Mesodermal cell (in vitro differentiated cells): ENCODE measurements around the gene COL8A1.
A peak's percentile ranks its signal among the peaks of the same experiment; 100 is the strongest.

Experiments
- H3K27ac ChIP-seq: 2 replicates; pipeline ENCODE4 v1.7.0; 2013; ENCODE audit warnings: mild to moderate bottlenecking, low read depth, low read length, moderate library complexity; ENCODE audit not compliant: severe bottlenecking
- H3K36me3 ChIP-seq: 2 replicates; pipeline ENCODE4 v1.7.1; 2013; ENCODE audit warnings: mild to moderate bottlenecking, low read length, moderate library complexity; ENCODE audit not compliant: control insufficient read depth, insufficient read depth
- H3K4me1 ChIP-seq: one replicate; pipeline ENCODE4 v1.7.1; 2013; ENCODE audit warnings: mild to moderate bottlenecking, low read length; ENCODE audit not compliant: insufficient read depth, control insufficient read depth, poor library complexity, severe bottlenecking
- H3K4me3 ChIP-seq: 2 replicates; pipeline ENCODE4 v1.7.0; 2013; ENCODE audit warnings: low read length, control low read depth, mild to moderate bottlenecking; ENCODE audit not compliant: insufficient read depth, poor library complexity, severe bottlenecking; ENCODE audit errors: extremely low read depth
- H3K9me3 ChIP-seq: 2 replicates; pipeline ENCODE4 v1.7.1; 2013; ENCODE audit warnings: mild to moderate bottlenecking, low read length, moderate library complexity; ENCODE audit not compliant: control insufficient read depth
- WGBS, 2 experiments: methylation state at CpG; one replicate each; pipeline ENCODE4 v1.1.5; 2013; ENCODE audit warnings: missing lambda C conversion rate in 2 of 2; ENCODE audit not compliant: insufficient coverage in 2 of 2; 5-methylcytosine and 5-hydroxymethylcytosine counted together

Gene COL8A1

DNA sequence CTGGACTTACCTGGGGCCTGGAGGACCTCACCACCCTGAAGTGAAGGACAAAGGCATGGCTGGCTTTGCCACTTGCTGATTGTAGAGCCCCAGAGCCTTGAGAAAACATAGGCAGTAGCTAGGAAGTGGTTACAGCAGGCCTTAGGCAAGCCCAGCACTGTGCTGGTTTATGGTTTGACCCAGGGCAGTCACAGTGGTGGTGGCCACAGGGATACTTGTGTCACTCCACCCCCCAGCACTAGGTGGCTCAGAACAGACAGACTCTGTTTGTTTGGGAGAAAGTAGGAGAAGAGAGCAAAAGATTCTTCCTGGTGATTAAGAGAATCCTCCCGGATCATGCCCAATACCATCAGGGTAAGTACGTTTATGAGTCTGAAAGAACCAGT, 13.2 kb upstream of the COL8A1 start:
- Histone ChIP-seq H3K4me3 (no peak overlapping the region), H3K36me3 (no peaks in the 10 kb centered on the region), H3K4me1 (peaks cover 5% of the 10 kb centered on the region), H3K9me3 (no peaks in the 10 kb centered on the region), H3K27ac (no peak overlapping the region)
- WGBS, 2 experiments, result 86% methylated on average over 2 of the region's 2 CpGs; no CpG with 5 or more reads in 1 of the 2 experiments

GRCh38 chr3:99625643-99626416, 12.6 kb upstream of the COL8A1 start:
- 100% methylated on average over 1 of the region's 4 CpGs; no CpG with 5 or more reads in 1 of the 2 experiments for WGBS, 2 experiments
- Histone ChIP-seq H3K4me3 (no peak overlapping the region), H3K9me3 (no peaks in the 10 kb centered on the region), H3K27ac (no peak overlapping the region), H3K4me1 (peaks cover 5% of the 10 kb centered on the region), H3K36me3 (no peaks in the 10 kb centered on the region)

- peaks cover 5% of the 10 kb centered on the region for H3K4me1 ChIP-seq
- H3K27ac ChIP-seq, result no peak overlapping the region
- no peaks in the 10 kb centered on the region for H3K36me3 ChIP-seq
- no peaks in the 10 kb centered on the region for H3K9me3 ChIP-seq
- no peak overlapping the region for H3K4me3 ChIP-seq
- WGBS, 2 experiments, result no CpG with 5 or more reads among the region's 1 CpG
These were observed 12.0 kb upstream of the COL8A1 start for GRCh38 chr3:99626417-99626788.

DNA sequence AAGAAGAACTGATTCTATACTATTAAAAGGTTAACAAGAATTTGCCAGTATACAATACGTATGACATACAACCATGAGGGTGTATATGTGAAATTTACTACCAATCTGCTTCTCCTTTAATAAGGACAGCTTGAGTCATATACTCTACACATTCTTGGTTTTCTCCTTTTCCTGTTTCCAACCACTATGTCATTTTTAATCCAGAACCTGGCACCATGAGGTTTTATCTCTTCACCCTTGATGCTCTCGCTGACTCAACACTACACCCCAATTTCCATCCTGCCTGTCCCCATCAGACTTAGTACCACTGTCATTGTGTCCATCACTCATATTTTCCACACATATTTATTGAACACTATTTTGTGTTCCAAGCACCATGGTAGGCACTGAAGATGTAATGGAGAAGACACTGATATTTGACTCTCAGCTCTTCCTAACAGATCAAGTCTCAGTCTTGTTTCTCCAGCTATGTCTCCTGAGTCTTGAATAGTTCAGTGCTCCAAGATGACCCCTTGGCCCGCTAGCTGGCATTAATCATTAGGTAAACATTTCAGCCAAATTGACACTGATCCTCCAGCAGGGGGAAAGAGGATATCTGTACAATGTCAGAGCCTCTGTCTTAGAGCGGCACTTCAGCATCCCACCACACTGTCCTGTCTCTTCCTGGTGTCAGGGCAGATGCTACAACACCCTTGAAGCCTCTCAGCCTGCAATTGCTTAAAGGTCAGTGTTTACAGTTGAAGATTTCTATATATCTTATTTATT, 11.2 kb upstream of the COL8A1 start:
- Histone ChIP-seq H3K9me3 (no peaks in the 10 kb centered on the region), H3K4me1 (peaks cover 5% of the 10 kb centered on the region), H3K4me3 (no peak overlapping the region), H3K36me3 (no peaks in the 10 kb centered on the region), H3K27ac (peak overlapping the region; percentile 41)
- WGBS, 2 experiments, result 50% methylated on average over 2 of the region's 4 CpGs

DNA sequence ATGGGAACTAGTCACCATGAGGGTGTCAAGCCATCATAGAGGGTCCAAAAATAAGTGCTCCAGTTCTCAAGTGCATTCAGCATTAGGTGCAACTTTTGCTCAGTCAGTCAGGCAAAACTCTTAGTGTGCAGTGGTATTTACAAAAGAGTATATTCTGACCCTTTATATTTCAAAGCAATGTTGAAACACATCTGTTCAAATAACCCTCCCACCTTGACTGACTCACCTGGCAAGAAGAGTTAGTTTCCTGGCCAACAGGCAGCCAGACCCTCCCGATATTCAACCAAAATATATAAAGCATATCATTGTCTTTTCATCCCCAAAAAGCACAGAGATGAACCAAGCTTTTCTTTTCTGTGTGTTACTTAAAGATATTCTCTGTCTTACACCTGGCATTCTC, 7.6 kb upstream of the COL8A1 start:
- H3K4me1 ChIP-seq, result peaks cover 21% of the 10 kb centered on the region
- H3K9me3 ChIP-seq, result no peaks in the 10 kb centered on the region
- WGBS, 2 experiments, result 86% methylated on average over 1 of the region's 1 CpG; no CpG with 5 or more reads in 1 of the 2 experiments
- no peaks in the 10 kb centered on the region for H3K36me3 ChIP-seq
- H3K27ac ChIP-seq, result no peak overlapping the region
- no peak overlapping the region for H3K4me3 ChIP-seq

GRCh38 chr3:99633887-99634558, 4.4 kb upstream of the COL8A1 start:
- no peak overlapping the region for H3K4me3 ChIP-seq
- peaks cover 26% of the 10 kb centered on the region for H3K4me1 ChIP-seq
- WGBS, 2 experiments, result 68 to 77% methylated on average over 4 to 5 of the region's 7 CpGs
- no peaks in the 10 kb centered on the region for H3K9me3 ChIP-seq
- no peaks in the 10 kb centered on the region for H3K36me3 ChIP-seq
- H3K27ac ChIP-seq, result no peak overlapping the region

DNA sequence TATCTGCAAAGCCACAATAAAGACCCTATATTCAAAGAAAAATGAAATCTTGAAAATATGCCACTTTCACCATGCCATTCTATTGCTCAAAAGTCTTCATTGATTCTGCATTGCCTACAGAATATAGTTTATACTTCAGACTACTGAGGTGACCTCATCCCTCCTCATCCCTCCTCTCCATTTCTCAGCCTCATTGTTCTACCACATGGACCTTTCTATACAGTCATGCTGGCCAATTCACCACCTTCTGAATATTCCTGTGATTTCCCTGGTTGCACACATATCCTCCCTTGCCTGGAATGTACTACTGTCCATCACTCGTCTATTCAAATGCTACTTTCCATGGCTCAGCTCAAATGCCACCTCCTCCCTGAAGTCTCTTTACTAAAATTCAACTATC, 3.5 kb upstream of the COL8A1 start:
- no peak overlapping the region for H3K27ac ChIP-seq
- 88 to 100% methylated on average over 1 of the region's 1 CpG for WGBS, 2 experiments
- H3K4me3 ChIP-seq, result no peak overlapping the region
- peaks cover 30% of the 10 kb centered on the region for H3K4me1 ChIP-seq
- no peaks in the 10 kb centered on the region for H3K9me3 ChIP-seq
- no peaks in the 10 kb centered on the region for H3K36me3 ChIP-seq

DNA sequence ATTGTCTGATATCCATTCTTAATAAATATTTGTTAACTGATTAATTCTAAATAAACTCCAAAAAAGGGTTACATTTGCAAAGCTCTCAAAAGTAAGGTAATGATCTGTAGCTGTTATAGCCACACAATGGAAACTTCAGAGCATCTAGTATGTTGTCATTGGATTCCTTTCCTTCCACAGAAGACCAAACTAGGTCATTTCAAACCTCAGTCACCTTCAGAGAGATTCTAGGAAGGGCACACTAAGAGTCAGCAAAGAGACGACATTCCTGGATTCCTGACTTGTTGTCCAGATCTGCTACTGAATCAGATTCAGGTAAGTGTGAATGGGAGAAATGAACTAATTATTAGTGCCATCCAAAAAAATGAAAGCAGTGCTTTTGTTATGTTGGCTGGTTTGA, 3.0 kb upstream of the COL8A1 start:
- Histone ChIP-seq H3K4me3 (no peak overlapping the region), H3K9me3 (no peaks in the 10 kb centered on the region), H3K4me1 (peaks cover 31% of the 10 kb centered on the region), H3K36me3 (no peaks in the 10 kb centered on the region), H3K27ac (no peak overlapping the region)
- 100% methylated on average over 1 of the region's 1 CpG; no CpG with 5 or more reads in 1 of the 2 experiments for WGBS, 2 experiments

DNA sequence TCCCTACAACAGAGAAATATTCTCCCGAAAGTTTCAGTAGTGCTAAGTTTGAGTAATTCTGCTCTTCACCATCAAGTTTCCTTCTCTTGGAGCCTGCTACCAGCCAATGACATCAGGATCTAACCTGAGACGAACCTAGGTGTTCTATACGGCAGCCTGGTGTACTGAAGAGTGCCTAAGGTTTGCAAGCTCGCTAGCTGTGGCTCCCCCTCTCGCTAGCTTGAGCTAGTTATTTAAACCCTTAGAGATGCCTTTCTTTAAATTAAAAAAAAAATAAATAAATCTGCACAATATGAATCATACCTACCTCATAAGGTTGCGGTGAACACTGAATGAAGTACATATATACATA, 1.4 kb upstream of the COL8A1 start:
- WGBS, 2 experiments, result 8 to 10% methylated on average over 2 of the region's 6 CpGs
- Histone ChIP-seq H3K27ac (peak overlapping the region; percentile 92), H3K36me3 (no peaks in the 10 kb centered on the region), H3K4me3 (peak overlapping the region; percentile 46), H3K9me3 (no peaks in the 10 kb centered on the region), H3K4me1 (peaks cover 43% of the 10 kb centered on the region)

DNA sequence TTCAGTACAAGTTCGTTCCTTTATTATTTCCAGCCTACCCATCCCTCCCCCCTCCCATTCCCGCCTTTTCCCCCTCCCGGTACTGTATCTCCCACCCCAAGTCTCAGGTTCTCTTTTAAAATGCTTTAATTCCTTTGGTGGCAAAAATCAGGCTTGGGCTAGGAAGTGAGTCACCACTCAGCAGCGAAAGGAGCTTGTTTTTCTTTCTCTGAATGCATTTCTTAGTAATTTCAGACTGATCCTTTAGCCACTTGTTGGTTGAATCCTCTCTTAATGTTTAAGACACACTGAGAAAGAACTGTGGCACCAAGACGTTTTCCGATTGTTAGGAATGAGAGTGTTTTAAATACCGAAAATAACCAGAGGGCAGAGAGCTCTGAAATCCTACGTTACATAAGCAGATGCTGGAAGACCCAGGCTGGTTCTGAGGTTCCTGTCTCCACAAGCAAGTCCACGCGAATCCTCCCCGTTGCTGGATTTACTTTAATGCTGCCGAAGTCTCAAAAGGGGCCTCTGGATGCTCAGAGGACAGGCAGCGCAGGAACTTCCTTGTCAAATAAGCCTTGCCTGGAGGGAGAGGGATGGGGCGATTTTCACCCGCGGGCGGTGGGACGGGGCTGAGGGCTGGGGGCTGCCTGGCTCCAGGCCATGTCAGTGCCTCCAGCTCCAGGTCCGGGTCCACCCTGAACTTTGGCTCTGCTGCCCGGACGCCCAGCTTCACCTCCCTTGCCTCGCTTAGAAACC, 854 bp upstream of the COL8A1 start:
- peak overlapping the region; percentile 92 for H3K27ac ChIP-seq
- peaks cover 43% of the 10 kb centered on the region for H3K4me1 ChIP-seq
- H3K4me3 ChIP-seq, result peak overlapping the region; percentile 46
- no peaks in the 10 kb centered on the region for H3K9me3 ChIP-seq
- WGBS, 2 experiments, result 1% methylated on average over 14 to 15 of the region's 22 CpGs
- H3K36me3 ChIP-seq, result no peaks in the 10 kb centered on the region
